ENCODE measurements around the gene NOVA2. TPM values are rescaled to one million over a fixed set of nuclear protein-coding genes. Genes with fewer than 3 reads are reported as not detected.

Gene NOVA2
- total RNA-seq, 1 experiment from 2014 or later, result not detected

DNA sequence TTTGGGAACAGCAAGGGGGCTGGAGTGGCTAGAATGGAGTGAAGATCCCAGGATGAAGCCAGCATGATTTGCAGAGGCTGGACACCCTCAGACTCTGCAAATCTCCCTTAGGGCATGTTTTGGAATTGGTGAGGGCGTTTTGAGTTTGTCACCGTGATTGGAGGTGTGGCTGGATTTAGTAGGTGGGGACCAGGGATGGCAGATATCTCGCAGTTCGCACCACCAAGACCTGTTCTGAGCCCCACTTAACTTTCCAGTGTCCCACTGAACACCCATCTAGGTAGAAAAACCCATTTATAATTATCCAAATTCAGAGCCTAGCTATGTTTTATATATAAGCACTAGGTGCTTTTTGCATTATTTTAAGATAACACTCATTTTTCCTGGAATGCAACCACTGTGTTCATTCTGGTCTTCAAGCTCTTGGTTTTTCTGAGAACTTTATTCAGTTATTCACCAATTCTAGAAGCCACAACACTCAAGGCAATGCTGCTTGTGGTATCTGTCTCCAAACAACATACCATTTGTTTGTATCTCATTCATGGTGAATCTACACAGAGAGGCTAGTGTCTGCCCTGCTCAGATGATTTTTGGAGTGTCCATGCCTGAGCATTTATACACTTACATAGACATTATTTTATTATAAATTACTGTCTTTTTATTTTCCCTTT lies 56.1 kb downstream of the NOVA2 start:
- Histone ChIP-seq H3K79me2 (ENCODE audit: low read depth) (no peaks in the 10 kb centered on the region), H3K9me2 (ENCODE audit: insufficient read depth) (no peaks in the 10 kb centered on the region), H3K36me3 (ENCODE audit: low read depth) (no peaks in the 10 kb centered on the region), H3K4me2 (no peak overlapping the region), H3K4me1 (replicated peaks; ENCODE audit: insufficient read depth) (0 out of 2 replicates have a peak, but pooled peaks cover 9% of the 10 kb centered on the region), H4K20me1 (ENCODE audit: insufficient read depth) (no peaks in the 10 kb centered on the region), H2AFZ (no peak overlapping the region), H3F3A (ENCODE audit: insufficient read depth, low read depth) (peaks cover 16% of the 10 kb centered on the region; the same call in 1 of the 2 replicates), H3K27ac (no peak overlapping the region), H3K4me3 (no peak overlapping the region), H3K9me3 (ENCODE audit: insufficient read depth, low read depth) (no peaks in the 10 kb centered on the region), H3K27me3 (ENCODE audit: insufficient read depth, low read depth) (peaks cover 9% of the 10 kb centered on the region; the same call in 1 of the 2 replicates)
- no TSS peak for BruUV-seq (replicated peaks)
- ChIA-PET POLR2A (ENCODE audit: unreplicated experiment) (no interaction called here), CTCF (interaction anchor here (0.6 to 0.7 kb wide), 2 partner anchors 43 to 79 kb away, joined by 5 read pairs; no protein-coding TSS in a partner anchor)
- TF ChIP-seq EZH2 (IDR thresholded peaks at IDR 0.05; ENCODE audit: low read depth), result no peak
- TF ChIP-seq, protein P1, sequence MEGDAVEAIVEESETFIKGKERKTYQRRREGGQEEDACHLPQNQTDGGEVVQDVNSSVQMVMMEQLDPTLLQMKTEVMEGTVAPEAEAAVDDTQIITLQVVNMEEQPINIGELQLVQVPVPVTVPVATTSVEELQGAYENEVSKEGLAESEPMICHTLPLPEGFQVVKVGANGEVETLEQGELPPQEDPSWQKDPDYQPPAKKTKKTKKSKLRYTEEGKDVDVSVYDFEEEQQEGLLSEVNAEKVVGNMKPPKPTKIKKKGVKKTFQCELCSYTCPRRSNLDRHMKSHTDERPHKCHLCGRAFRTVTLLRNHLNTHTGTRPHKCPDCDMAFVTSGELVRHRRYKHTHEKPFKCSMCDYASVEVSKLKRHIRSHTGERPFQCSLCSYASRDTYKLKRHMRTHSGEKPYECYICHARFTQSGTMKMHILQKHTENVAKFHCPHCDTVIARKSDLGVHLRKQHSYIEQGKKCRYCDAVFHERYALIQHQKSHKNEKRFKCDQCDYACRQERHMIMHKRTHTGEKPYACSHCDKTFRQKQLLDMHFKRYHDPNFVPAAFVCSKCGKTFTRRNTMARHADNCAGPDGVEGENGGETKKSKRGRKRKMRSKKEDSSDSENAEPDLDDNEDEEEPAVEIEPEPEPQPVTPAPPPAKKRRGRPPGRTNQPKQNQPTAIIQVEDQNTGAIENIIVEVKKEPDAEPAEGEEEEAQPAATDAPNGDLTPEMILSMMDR (conservative IDR thresholded peaks at IDR 0.05), result no peak
- intact Hi-C loops (cut with micrococcal nuclease; ENCODE audit: unreplicated experiment), result no loop called here
- DNase-seq, result no peak

DNA sequence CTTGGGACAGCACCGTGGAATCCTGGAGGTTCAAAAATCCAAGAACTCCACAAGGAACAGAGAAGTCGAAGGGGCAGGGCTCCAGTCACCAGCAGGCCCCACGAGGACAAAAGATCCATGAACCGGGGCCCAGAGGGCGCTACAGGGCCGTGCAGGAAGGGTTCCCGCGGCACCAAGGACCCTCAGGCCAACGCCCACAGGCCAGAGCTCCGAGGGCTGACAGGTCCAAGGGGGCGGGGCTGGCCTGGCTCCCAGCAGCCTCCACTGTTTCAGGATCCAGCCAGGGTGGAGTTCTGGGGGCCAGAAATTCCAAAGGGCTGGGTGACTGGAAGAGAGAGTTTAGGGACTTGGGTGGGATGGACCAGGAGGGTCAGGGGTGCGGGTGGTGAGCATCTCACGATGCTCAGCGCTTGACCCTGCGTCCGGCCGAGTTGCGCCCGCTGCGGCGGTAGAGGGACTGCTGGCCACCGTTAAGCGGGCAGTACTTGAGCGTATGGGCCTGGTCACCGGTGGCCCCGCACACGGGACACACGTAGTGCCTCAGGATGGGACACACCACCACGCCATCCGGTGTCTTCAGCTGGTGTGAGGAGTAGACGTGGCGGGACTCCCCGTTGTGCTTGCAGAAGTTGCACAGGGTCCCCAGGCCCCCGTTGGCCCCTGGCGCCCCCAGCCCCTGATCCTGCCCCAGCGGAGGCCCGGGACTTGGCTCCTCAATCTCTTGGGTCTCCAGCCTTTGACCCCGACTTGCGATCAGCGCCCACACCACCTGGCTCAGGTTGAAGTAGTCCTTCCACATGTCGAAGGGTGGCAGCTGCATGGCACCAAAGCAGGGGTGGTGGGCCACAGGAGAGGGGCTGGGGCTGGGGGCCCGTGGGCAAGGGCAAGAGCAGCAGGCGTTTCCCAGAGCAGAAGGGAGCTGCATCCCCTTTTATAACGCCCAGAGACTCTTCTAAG lies 59.5 kb downstream of the NOVA2 start, which contains the start of gene NANOS2:
Gene NANOS2, minus strand, starts transcription at position 905 of the 957 bp plus-strand sequence. Its CDS starts 85 bp downstream, at position 820.
- H3K9me2 ChIP-seq (ENCODE audit: insufficient read depth), result no peaks in the 10 kb centered on the region
- CTCF ChIA-PET, result interaction anchor here (0.6 kb wide), 1 partner anchor 49 kb away, joined by 3 read pairs; no protein-coding TSS in a partner anchor
- no peak within 1 kb of the TSS for H2AFZ ChIP-seq
- no peaks in the 10 kb centered on the region for H3K9me3 ChIP-seq (ENCODE audit: insufficient read depth, low read depth)
- no peaks in the 10 kb centered on the region for H4K20me1 ChIP-seq (ENCODE audit: insufficient read depth)
- H3K4me1 ChIP-seq (replicated peaks; ENCODE audit: insufficient read depth), result 0 out of 2 replicates have a peak, but pooled peaks cover 9% of the 10 kb centered on the region
- H3K36me3 ChIP-seq (ENCODE audit: low read depth), result no peaks in the 10 kb centered on the region
- H3K4me2 ChIP-seq, result no peak within 1 kb of the TSS
- no peak within 1 kb of the TSS for H3K27ac ChIP-seq
- DNase-seq, result no peak
- peaks cover 16% of the 10 kb centered on the region for H3F3A ChIP-seq (ENCODE audit: insufficient read depth, low read depth)
- H3K27me3 ChIP-seq (ENCODE audit: insufficient read depth, low read depth), result peaks cover 9% of the 10 kb centered on the region; the same call in 1 of the 2 replicates
- no peak for TF ChIP-seq EZH2 (IDR thresholded peaks at IDR 0.05; ENCODE audit: low read depth)
- TF ChIP-seq, protein P1 (conservative IDR thresholded peaks at IDR 0.05), result peak; percentile 40; the same call in 1 of the 2 replicates
- POLR2A ChIA-PET (ENCODE audit: unreplicated experiment), result interaction anchor here (0.5 kb wide), 1 partner anchor 14 kb away, joined by 3 read pairs; no protein-coding TSS in a partner anchor
- intact Hi-C loops (cut with micrococcal nuclease; ENCODE audit: unreplicated experiment), result no loop called here
- no peaks in the 10 kb centered on the region for H3K79me2 ChIP-seq (ENCODE audit: low read depth)
- no TSS peak for BruUV-seq (replicated peaks)
- no peak within 1 kb of the TSS for H3K4me3 ChIP-seq

DNA sequence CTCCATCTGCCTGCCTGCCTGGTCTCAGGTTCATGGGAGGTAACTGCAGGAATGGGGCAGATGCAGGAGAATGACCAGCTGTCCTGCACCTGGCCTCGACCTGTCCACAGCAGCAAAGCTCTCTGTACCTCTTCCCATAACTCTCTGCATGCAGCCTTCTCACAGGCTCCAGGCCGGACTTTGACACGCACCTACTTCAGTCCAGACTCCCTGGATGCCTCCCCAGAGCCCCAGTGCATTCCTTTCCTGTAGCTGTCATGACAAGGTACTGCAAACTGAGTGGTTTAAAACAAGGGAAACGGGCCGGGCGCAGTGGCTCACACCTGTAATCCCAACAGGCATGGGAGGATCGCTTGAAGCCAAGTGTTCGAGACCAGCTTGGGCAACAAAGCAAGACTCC lies 62.4 kb downstream of the NOVA2 start:
- ChIA-PET CTCF (no interaction called here), POLR2A (ENCODE audit: unreplicated experiment) (no interaction called here)
- Histone ChIP-seq H3F3A (ENCODE audit: insufficient read depth, low read depth) (peaks cover 14% of the 10 kb centered on the region), H3K4me1 (replicated peaks; ENCODE audit: insufficient read depth) (peaks cover 16% of the 10 kb centered on the region), H2AFZ (no peak overlapping the region), H3K27me3 (ENCODE audit: insufficient read depth, low read depth) (peaks cover 9% of the 10 kb centered on the region; the same call in 1 of the 2 replicates), H3K4me3 (no peak overlapping the region), H3K9me2 (ENCODE audit: insufficient read depth) (no peaks in the 10 kb centered on the region), H3K79me2 (ENCODE audit: low read depth) (no peaks in the 10 kb centered on the region), H3K36me3 (ENCODE audit: low read depth) (no peaks in the 10 kb centered on the region), H3K27ac (no peak overlapping the region), H3K4me2 (no peak overlapping the region), H4K20me1 (ENCODE audit: insufficient read depth) (no peaks in the 10 kb centered on the region), H3K9me3 (ENCODE audit: insufficient read depth, low read depth) (no peaks in the 10 kb centered on the region)
- intact Hi-C loops (cut with micrococcal nuclease; ENCODE audit: unreplicated experiment), result no loop called here
- TF ChIP-seq EZH2 (IDR thresholded peaks at IDR 0.05; ENCODE audit: low read depth), result no peak
- TF ChIP-seq, protein P1 (conservative IDR thresholded peaks at IDR 0.05), result no peak
- DNase-seq, result no peak
- BruUV-seq (replicated peaks), result no TSS peak
